Embryonic facial prominence (tissue), 1 donor: Measurements from ENCODE around the gene GPR183.

ENCODE experiments used
- DNase-seq: peaks from one replicate; pipeline ENCODE4 v3.0.0-alpha.2; 2016; ENCODE audit errors: extremely low spot score

GPR183 gene

DNA sequence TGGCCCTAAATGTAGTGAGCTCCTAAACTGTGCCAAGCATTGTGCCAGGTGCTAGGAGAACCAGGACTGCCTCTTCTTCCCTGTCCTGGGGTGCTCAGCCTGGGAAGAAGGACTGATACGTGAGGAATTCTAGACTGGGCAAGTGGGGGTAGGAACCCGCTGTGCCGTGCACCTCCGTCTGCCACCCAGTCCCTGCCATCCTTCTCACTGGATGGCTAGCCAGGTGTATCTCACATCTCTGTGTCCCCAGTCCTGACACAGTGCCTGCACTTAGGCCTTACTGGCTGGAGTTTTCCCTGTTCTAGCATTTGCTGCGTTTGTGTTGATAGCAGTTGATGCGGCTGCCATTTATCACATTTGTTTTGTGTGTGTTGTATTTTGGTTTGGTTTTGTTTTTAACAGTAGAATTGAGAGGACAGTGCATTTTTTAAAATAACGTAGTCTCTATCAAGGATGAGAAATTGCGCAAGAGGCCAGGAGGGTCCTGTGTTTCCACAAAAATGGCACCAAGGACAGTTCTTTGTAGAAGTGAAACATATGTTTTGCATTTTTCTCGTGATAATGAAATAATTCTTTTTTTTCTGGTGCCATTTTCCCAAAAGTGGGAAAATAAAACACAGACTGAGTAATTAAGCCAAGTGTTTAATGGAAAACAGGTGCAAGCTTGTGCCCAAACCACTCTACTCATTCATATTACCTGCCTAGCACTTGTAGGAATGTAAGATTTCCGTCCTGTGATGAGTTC lies 4.7 kb upstream of the GPR183 start:
- DNase-seq: no peak

DNA sequence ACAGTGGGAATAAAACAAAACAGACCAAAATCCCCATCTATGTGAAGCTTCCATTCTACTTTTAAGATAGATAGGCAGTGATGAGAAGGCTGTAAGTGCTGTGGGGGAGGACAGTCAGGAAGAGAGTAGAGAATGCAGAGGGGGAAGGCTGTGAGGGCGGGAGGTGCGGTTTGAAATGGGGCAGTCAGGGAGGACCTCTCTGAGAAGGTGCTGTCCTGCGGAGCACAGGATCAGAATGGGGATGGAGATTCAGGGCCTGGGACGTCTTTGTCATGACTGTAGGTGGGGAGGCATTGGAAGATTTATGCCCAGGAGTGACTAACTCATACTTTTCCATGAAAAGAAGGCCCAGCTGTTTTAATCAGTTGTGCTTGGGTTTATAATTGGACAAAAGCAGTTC lies 3.9 kb upstream of the GPR183 start:
- DNase-seq: no peak

DNA sequence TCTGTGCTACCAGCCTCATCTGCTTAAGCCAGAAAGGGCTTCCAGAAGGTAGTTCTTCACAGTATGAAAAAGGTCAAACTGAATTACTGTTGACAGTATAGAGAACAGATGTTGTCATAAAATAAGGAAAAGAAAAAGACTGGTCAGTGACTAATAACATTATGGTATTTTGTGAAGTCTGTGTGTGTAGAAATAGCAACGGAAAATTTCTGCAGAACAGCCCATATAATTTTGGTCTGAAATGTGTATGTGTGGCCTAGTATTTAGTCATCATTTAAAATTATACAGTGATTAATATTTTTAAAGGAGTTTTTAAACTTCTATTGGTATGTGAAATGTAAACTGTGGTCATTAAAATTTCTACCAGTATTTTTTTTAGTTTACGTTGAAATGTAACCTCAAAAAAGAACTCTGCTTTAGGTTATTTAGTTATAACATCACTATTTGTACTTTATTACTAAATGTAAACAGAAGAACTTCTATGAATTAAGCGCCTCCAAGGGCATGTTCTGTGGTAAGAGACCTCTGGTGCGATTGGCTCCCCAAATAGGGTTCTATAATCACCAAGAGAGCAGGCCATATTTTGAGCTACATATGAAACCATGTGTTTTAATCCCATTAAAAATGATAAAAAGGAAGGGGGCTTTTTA lies 3.3 kb upstream of the GPR183 start:
- no peak for DNase-seq

- DNase-seq: no peak
These were observed 1.4 kb upstream of the GPR183 start for GRCh38 chr13:99308471-99309087.

DNA sequence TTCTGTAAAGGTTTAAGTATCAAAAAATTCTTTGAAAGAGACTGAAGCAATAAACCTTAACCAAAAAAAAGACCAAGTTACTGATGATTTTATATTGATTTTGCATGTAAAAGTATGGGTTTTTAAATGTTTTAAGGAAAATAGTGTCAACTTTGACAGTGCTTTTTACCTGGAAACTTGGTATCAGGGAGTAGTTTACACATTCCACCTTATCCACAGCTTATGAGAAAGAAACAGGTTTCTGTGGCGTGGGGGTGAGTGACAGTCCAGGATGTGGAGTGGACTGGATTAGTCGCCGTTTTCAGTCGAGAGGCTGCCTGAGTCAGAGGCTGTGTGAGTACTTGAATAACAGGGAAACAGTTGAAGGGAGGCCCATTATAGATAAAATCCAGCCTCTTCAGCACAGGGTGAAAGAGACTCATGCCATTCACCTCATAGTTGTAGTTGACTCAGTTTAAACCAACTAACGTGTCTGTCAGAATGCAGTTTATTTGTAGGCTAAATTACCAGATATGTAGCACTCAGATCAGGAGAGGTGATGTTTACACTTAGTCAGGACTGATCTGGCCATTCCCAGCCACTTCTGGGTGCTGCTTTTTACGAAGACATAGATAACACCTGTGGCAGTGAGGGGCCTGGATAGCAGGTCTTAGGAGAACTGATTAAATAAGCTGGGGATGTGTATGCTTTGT lies 595 bp upstream of the GPR183 start:
- DNase-seq: no peak

- DNase-seq: no peak
These were observed 1.6 kb downstream of the GPR183 start for GRCh38 chr13:99305566-99305965.

DNA sequence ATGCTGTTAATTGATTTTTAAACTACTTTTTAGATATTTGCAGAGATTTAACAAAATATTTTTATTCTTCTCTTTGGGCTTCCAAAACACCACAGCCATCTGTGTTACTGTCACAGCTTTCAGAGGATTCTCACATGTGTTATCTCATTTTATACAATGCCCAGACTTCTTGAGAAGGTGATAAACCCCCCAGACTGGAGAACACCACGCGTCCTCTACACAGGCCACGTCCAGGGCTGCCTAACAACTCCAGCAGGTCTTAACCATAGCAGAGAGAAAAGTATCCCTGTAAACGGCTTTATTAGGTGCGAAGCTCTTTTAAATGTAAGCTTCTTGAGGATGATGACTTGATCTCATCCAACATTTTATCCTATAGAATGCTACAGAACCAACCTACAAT lies 2.0 kb downstream of the GPR183 start:
- DNase-seq: no peak

- DNase-seq: no peak
These were observed 2.7 kb downstream of the GPR183 start for GRCh38 chr13:99304541-99304940.

- DNase-seq: no peak
These were observed 3.2 kb downstream of the GPR183 start for GRCh38 chr13:99303863-99304521.

DNA sequence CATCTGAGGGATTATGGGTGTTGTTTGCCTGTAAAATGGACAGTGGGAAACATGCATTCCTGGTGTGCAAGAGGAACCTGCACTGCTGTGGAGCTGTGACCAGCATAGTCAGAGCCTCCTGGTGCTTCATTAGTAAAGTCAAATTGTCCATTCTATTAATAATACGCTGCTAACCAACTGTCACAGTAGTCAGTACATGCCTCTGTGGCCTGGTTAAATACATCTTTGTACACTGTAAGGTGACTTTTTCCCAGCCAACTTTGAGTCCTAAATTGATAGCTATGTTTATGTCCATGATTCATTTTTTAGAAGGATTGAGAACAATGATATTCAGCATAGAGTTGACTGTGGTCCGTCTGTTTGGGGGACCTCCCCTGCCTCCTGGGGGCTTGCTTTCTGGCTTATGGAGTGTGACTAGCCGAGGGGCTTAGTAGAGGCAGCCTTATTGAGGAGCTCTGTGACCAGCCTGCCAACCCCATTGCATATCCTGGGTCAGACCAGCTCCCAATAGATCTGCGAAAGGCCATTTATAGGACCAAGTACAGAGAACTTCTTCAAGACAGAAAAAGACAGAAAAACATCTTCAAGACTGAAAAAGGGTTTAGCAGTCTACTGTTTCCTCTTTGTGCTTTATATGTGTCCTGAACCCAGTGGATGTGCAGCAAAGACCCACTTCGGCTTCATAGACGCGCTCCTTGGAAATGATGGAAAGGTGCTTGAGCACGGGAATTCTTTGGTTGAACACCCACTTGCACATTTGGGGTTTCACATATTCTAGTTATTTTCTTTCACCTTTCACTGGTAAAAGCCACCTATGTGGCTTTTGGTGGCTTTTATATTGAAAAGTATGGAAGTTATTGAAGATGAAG lies 4.3 kb downstream of the GPR183 start:
- no peak for DNase-seq

DNA sequence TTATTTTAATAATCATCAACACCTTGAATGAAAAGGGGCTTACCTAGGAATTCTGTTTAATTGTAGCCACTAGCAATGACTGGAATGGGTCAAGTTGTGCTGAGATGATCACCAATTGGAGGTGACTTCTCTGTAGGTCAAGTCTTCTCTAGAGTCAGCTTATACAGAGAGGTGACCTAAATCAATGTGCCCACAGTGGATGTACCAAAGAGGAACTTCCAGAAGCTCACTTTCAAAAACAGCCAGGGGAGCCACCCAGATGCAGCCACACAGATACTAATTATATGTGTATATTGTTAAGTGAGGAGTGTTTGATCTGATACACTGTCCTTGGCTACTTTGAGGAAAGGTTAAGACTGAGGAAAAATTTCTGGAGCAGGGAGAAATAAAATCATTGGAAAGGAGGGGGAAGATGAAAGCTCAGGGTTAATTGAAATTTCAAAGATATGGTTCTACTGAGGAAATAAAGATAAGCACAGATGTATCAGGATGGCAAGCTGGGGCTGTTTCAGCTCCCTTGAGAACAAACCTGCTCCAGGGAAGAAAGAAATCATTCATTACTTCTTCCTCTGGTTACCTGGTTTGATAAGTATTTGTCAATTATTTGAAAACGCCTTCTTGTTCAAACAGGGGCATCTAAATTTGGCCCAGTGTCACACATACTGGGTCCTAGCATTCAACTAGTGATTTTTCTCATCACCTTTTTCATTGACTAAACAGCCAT lies 5.1 kb downstream of the GPR183 start:
- no peak for DNase-seq

GRCh38 chr13:99301056-99301838 lies 6.0 kb downstream of the GPR183 start:
- DNase-seq: no peak

DNA sequence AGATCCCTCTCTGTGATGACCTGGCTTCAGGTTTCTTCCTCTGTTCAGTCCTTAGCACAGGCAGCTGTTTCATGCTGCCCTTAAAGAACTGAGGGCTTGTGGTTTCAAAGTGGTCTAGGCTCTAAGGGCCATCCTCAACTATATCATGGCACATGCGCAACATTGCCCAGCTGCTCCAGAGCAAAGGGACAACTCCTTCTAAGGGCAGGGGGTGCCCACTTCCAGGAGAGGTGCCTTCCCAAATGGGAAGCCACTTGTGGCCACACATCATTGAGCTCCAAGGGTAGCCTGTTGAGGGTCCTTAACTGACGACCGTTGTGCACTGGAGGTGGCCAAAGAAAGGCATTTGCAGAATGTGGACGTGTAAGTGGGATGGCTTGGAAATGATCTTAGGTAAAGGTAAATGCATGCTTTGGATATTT lies 7.3 kb downstream of the GPR183 start:
- no peak for DNase-seq

GRCh38 chr13:99299256-99299919 lies 7.8 kb downstream of the GPR183 start:
- no peak for DNase-seq

- DNase-seq: no peak
These were observed 9.1 kb downstream of the GPR183 start for GRCh38 chr13:99298056-99298455.

DNA sequence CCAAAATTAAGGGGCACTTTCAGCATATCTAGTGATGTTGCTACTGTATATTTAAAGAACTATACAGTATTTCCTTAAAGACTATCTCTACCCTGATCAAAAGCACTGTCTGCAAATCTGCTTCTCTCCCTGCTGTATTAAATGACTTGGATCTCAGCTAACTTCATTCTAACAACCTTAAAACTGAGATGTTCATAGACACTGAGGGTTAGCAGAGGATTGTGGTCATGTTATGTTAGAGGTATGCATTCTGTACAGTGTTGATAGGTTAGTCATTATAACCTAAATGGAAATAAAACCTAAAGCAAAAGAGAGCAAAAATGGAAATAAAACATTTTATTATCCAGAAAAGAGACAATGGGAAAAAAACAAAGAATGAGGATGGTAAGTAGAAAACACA lies 9.9 kb downstream of the GPR183 start:
- no peak for DNase-seq

DNA sequence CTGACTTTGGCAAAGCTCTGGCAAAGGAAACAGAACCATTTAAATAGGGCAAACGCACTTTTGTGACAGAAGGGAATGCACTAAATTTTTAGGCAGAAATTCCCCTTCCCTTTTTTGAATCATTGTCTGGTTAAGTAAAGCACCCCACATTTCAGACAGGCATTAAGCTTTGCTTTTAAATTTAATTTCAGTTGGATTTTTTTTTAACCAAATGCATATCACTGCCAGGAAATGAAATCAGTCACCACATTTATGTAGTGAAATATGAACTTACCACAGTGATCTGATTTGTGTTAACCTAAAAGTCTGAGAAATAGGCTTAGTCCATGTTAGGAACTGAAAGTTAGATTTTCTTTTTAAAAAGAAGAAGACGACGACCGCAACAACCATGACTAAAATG lies 10.8 kb downstream of the GPR183 start:
- no peak for DNase-seq

DNA sequence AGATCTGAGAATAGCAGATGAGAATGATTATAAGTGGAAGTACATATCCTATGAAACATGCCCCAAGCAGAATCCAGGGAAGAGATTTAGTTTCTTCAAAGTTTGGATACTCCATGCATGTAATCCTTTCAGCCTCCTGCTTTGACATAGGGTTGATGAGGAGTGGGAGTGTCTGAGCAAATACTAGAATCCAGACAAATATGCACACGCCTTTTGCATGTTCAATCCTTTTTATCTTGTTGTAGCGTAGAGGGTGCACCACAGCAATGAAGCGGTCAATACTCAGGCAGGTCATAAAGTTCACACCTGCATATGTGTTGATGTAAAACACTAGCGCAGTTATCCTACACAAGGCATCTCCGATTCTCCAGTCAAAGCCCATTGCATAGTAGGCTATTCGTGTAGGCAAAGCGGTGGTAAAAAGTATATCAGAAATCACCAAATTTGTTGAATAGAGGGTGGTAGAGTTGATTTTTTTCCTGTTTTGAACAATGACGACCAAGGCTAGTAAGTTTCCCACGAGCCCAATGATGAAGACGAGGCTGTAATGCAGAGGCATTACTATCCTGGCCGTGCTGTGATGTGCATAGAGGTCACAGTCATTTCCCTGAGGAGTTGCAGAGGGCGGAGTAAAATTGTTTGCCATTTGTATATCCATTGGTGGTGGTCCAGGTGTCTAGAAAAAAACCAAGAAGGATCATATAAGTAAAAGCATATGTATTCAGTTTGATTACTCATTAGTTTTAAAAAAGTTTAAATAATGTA lies 11.5 kb downstream of the GPR183 start:
- DNase-seq: no peak
